Pancreas (tissue), 10 donors: ENCODE data around the gene LRP1B. TPM values are rescaled to one million over a fixed set of nuclear protein-coding genes. Genes with fewer than 3 reads are reported as not detected.

Source experiments
- ATAC-seq, 4 donors: fragments of 200-7000 bp; cut with Tn5 transposase; one replicate each; pipeline versions ENCODE4 v1.8.0 to v1.9.1; 2020; ENCODE audit warnings: mild to moderate bottlenecking in 4 of 4, moderate library complexity in 4 of 4
- DNase-seq, 6 donors: peaks; one replicate each; pipeline ENCODE4 v3.0.0-alpha.2; 2020
- FAIRE-seq: peaks from 2 replicates; lab custom pipeline; 2012; peaks lifted over from hg19 to GRCh38; lab: Jason Lieb, UNC
- H3K27ac ChIP-seq, 4 donors: fragments of 200-600 bp; sonication (generic); 1 replicate in 3 of 4; 2 replicates in 1 of 4; pipeline versions ENCODE4 v1.5.0 to v1.8.0; 2020
- H3K27me3 ChIP-seq, 4 donors: fragments of 200-600 bp; one replicate each; pipeline ENCODE4 v1.8.0; 2021
- H3K36me3 ChIP-seq, 3 donors: fragments of 200-600 bp; sonication (generic) in 1 of 3; one replicate each; pipeline versions ENCODE4 v1.5.0 to v1.8.0; 2020 to 2021
- H3K4me1 ChIP-seq, 3 donors: fragments of 200-600 bp; one replicate each; pipeline ENCODE4 v1.8.0; 2021
- H3K4me3 ChIP-seq, 4 donors: fragments of 200-600 bp; sonication (generic) in 2 of 4; one replicate each; pipeline versions ENCODE4 v1.5.0 to v1.8.0; 2020 to 2021
- H3K9me3 ChIP-seq, 4 donors: fragments of 200-600 bp; one replicate each; pipeline ENCODE4 v1.8.0; 2021
- CTCF ChIP-seq, 4 donors: fragments of 200-600 bp; sonication (generic) in 3 of 4; IDR thresholded peaks; one replicate each; pipeline versions ENCODE4 v1.5.0 to v1.8.0; 2021; ENCODE audit warnings: antibody characterized with exemption in 4 of 4
- WGBS, 2 donors: extraction: QIAGEN DNeasy Blood & Tissue Kit; methylation state at CpG; one replicate each; pipeline ENCODE4 v1.1.7; 2013; 5-methylcytosine and 5-hydroxymethylcytosine counted together
- intact Hi-C, 3 donors: fragments of 100-400 bp; cut with DNase I; formaldehyde crosslinking; loops; one replicate each; pipeline versions ENCODE4 v1.11.1 to v1.14.2; 2022
- polyA plus RNA-seq, 2 donors: library from polyadenylated mRNA; stranded (reverse); fragments of 200-250 nt; gene quantifications; one replicate each; pipeline ENCODE4 v1.2.3, GENCODE V29; 2013
- total RNA-seq, 6 donors: library from RNA; stranded (reverse); fragmentation: NEBNext Ultra II Directional in 4 of 6; extraction: Animal tissue kit (Norgen Biotek cat#: 25700) in 4 of 6; gene quantifications; one replicate each; pipeline versions ENCODE4 v1.2.1 to v1.2.4, GENCODE V29; 2021 to 2023
- donor health status: healthy with polysubstance abuse.
- donor health status: DM: no; HTN: no; CAD: no; lungs with moderate emphysema.
- donor health status: DM: no; HTN: no; CAD: no.
- donor health status: control.
- donor health status: control.
- donor health status: Bipolar disorder and iron deficiency.
- donor health status: DM: yes; HTN: yes; CAD: no.
- donor health status: DM: no; HTN: no; CAD: no.
- donor health status: DM: no; HTN: no; CAD: no.
- donor health status: DM: yes; HTN: yes; CAD: no.

The LRP1B gene
- total and polyA plus RNA-seq, 8 donors, result 0.06 to 0.55 (median 0.25) TPM

GRCh38 chr2:141490886-141491285 is 639.9 kb downstream of the LRP1B start:
- H3K4me1 ChIP-seq, result no peaks in the 10 kb centered on the region
- H3K9me3 ChIP-seq, result no peaks in the 10 kb centered on the region
- H3K36me3 ChIP-seq, result no peaks in the 10 kb centered on the region
- H3K4me3 ChIP-seq, result no peak overlapping the region
- H3K27me3 ChIP-seq, result no peaks in the 10 kb centered on the region
- DNase-seq, result no peak
- TF ChIP-seq CTCF (IDR thresholded peaks at IDR 0.05), result no peak
- intact Hi-C loops, result no loop called here
- no peak for ATAC-seq
- WGBS, 2 donors, result 25 to 46% methylated on average over 1 of the region's 1 CpG
- FAIRE-seq, result no peak
- H3K27ac ChIP-seq, result no peak overlapping the region

DNA sequence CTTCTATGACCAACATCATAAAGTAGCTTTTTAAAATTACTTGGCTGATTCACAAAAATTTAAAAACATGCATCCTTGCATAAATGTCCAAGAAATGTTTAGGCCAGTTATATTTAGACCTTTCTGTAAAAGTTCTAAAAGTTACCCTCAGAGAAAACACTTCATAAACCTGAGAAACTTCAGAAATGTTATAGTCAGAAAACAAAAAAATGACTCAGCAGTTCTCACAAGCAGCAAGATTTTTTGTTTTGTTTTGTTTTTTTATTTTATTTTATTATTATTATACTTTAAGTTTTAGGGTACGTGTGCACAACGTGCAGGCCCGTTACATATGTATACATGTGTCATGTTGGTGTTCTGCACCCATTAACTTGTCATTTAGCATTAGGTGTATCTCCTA is 648.1 kb downstream of the LRP1B start:
- no peaks in the 10 kb centered on the region for H3K27me3 ChIP-seq
- WGBS, 2 donors, result 85 to 92% methylated on average over 3 of the region's 3 CpGs
- no peaks in the 10 kb centered on the region for H3K9me3 ChIP-seq
- H3K27ac ChIP-seq, result no peak overlapping the region
- no peak for ATAC-seq
- no peak for DNase-seq
- H3K4me3 ChIP-seq, result no peak overlapping the region
- TF ChIP-seq CTCF (IDR thresholded peaks at IDR 0.05), result no peak
- intact Hi-C loops, result no loop called here
- H3K4me1 ChIP-seq, result no peaks in the 10 kb centered on the region
- H3K36me3 ChIP-seq, result no peaks in the 10 kb centered on the region
- FAIRE-seq, result no peak

DNA sequence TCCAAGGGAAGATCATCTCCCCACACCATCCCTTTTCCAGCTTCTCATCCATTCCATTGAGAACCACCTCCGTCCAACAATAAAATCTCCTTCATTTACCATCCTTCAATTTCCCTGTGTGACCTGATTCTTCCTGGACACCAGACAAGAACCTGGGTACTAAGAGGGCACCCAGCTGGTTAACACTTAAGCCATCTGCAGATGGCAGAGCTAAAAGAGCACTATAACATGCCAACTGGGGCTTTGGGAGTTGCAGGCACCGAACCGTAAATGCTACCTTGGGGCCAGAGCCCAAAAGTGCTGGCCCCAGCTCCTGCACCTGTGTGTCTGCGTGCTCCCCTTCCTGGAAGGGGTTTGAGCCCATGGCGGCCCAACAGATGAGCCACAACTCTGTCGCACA is 655.0 kb downstream of the LRP1B start:
- FAIRE-seq, result no peak
- ATAC-seq, result no peak
- Histone ChIP-seq H3K27me3 (no peaks in the 10 kb centered on the region), H3K4me3 (no peak overlapping the region), H3K9me3 (no peaks in the 10 kb centered on the region), H3K4me1 (no peaks in the 10 kb centered on the region), H3K27ac (no peak overlapping the region), H3K36me3 (no peaks in the 10 kb centered on the region)
- WGBS, 2 donors, result 76 to 79% methylated on average over 6 of the region's 6 CpGs
- TF ChIP-seq CTCF (IDR thresholded peaks at IDR 0.05), result no peak
- intact Hi-C loops, result no loop called here
- DNase-seq, result no peak

GRCh38 chr2:141468761-141469160 is 662.1 kb downstream of the LRP1B start:
- 12 to 14% methylated on average over 6 of the region's 6 CpGs for WGBS, 2 donors
- DNase-seq (peak in 2 of 6 donors; percentile 20 to 28), ATAC-seq (peak; percentile 46 to 88 (median 64))

More at GRCh38 chr2:141468761-141469160, 662.1 kb downstream of the LRP1B start:
- Histone ChIP-seq H3K4me3 (no peak overlapping the region), H3K27me3 (no peaks in the 10 kb centered on the region), H3K36me3 (no peaks in the 10 kb centered on the region), H3K4me1 (no peaks in the 10 kb centered on the region), H3K27ac (no peak overlapping the region), H3K9me3 (no peaks in the 10 kb centered on the region)
- no peak for FAIRE-seq
- TF ChIP-seq CTCF (IDR thresholded peaks at IDR 0.05), result no peak
- intact Hi-C loops, result no loop called here
